Activated effector memory CD4-positive, alpha-beta T cell treated with anti-CD3 and anti-CD28 coated beads, Interleukin-2, amount 50 U/mL, for 16 hours (primary cell): ENCODE results near the gene ARL6IP4.

ENCODE experiments used
- DNase-seq: peaks from one replicate; pipeline ENCODE4 v3.0.0-alpha.2; 2020

The ARL6IP4 gene

GRCh38 chr12:122991623-122992275 lies 11.3 kb downstream of the ARL6IP4 start:
- DNase-seq: no peak

- DNase-seq: no peak
Measured at GRCh38 chr12:122992386-122992785, 11.9 kb downstream of the ARL6IP4 start.

GRCh38 chr12:122994140-122994675 lies 13.7 kb downstream of the ARL6IP4 start:
- DNase-seq: no peak

- no peak for DNase-seq
Measured at GRCh38 chr12:122994781-122995502, 14.5 kb downstream of the ARL6IP4 start.

- no peak for DNase-seq
Measured at GRCh38 chr12:122995503-122996187, 15.2 kb downstream of the ARL6IP4 start.

GRCh38 chr12:122996188-122996601 lies 15.7 kb downstream of the ARL6IP4 start:
- no peak for DNase-seq

- no peak for DNase-seq
Measured at GRCh38 chr12:122996621-122997342, 16.3 kb downstream of the ARL6IP4 start.

GRCh38 chr12:122997343-122998250 lies 17.1 kb downstream of the ARL6IP4 start:
- no peak for DNase-seq

- DNase-seq: no peak
Measured at GRCh38 chr12:122998316-122998715, 17.8 kb downstream of the ARL6IP4 start.

- no peak for DNase-seq
Measured at GRCh38 chr12:122999196-122999946, 18.9 kb downstream of the ARL6IP4 start.

GRCh38 chr12:122999986-123000420 lies 19.5 kb downstream of the ARL6IP4 start:
- no peak for DNase-seq

- no peak for DNase-seq
Measured at GRCh38 chr12:123000578-123000977, 20.1 kb downstream of the ARL6IP4 start.

GRCh38 chr12:123001464-123001863 lies 21.0 kb downstream of the ARL6IP4 start:
- DNase-seq: no peak

GRCh38 chr12:123003257-123003656 lies 22.8 kb downstream of the ARL6IP4 start:
- no peak for DNase-seq

GRCh38 chr12:123004287-123004686 lies 23.8 kb downstream of the ARL6IP4 start:
- no peak for DNase-seq

- DNase-seq: no peak
Measured at GRCh38 chr12:123005081-123005626, 24.7 kb downstream of the ARL6IP4 start.

- no peak for DNase-seq
Measured at GRCh38 chr12:123006977-123007376, 26.5 kb downstream of the ARL6IP4 start.

GRCh38 chr12:123010110-123010509 lies 29.6 kb downstream of the ARL6IP4 start:
- DNase-seq: no peak

GRCh38 chr12:123010681-123011080 lies 30.2 kb downstream of the ARL6IP4 start:
- DNase-seq: no peak

- DNase-seq: no peak
Measured at GRCh38 chr12:123011701-123012100, 31.2 kb downstream of the ARL6IP4 start.
